ENCODE measurements around the gene CACNA1C. TPM values are rescaled to one million over a fixed set of nuclear protein-coding genes. Genes with fewer than 3 reads are reported as not detected.

CACNA1C gene
- total and polyA plus RNA-seq, 2 donors (not counting 1 experiment from before 2014, with no cell fraction given) = 0.01 to 0.02 TPM

DNA sequence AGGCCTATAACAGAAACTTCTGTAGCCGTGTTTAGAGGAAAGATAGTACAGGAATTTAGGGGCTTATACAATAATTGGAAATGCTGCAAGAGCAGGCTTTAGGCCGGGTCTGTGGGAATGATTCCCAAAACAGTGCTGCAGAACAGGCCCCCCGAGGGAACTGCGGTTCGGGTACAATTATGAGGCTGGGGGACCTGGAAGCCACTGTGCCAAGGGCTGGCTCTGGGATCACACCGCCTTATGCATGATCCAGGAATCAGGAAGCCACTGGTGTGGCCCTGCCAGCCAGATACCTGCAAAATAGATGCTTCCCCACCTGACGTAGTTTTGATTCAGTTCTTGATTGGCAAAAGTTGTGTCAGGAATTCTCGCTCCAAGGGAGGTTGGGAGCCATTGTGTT, 55.4 kb downstream of the CACNA1C start:
- no peaks in the 10 kb centered on the region for H3K9me3 Mint-ChIP-seq (ENCODE audit: insufficient read depth)
- H3K27ac Mint-ChIP-seq = no peak overlapping the region
- no peaks in the 10 kb centered on the region for H4K20me1 ChIP-seq (ENCODE audit: control insufficient read depth, insufficient read depth, low read length, poor library complexity, severe bottlenecking)
- CTCF ChIA-PET = no interaction called here
- peaks cover 8% of the 10 kb centered on the region for H3K27me3 Mint-ChIP-seq
- H3K9ac ChIP-seq (ENCODE audit: low read length) = no peak overlapping the region
- H3K36me3 ChIP-seq (replicated peaks in 1 of 2; ENCODE audit: control extremely low read depth in 1 of 2, control insufficient read depth in 1 of 2, extremely low read depth in 1 of 2, insufficient read depth in 2 of 2, low read length in 1 of 2) = no peaks in the 10 kb centered on the region
- POLR2A ChIA-PET = no interaction called here
- no peak overlapping the region for H3K27ac ChIP-seq (ENCODE audit: low read length in 2 of 2)
- no peak overlapping the region for H2AFZ ChIP-seq (ENCODE audit: insufficient read depth, low read depth, low read length, poor library complexity, severe bottlenecking)
- TF ChIP-seq, protein P1, sequence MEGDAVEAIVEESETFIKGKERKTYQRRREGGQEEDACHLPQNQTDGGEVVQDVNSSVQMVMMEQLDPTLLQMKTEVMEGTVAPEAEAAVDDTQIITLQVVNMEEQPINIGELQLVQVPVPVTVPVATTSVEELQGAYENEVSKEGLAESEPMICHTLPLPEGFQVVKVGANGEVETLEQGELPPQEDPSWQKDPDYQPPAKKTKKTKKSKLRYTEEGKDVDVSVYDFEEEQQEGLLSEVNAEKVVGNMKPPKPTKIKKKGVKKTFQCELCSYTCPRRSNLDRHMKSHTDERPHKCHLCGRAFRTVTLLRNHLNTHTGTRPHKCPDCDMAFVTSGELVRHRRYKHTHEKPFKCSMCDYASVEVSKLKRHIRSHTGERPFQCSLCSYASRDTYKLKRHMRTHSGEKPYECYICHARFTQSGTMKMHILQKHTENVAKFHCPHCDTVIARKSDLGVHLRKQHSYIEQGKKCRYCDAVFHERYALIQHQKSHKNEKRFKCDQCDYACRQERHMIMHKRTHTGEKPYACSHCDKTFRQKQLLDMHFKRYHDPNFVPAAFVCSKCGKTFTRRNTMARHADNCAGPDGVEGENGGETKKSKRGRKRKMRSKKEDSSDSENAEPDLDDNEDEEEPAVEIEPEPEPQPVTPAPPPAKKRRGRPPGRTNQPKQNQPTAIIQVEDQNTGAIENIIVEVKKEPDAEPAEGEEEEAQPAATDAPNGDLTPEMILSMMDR (IDR thresholded peaks at IDR 0.05) = no peak
- no peak for TF ChIP-seq EZH2 (IDR thresholded peaks at IDR 0.05; ENCODE audit: borderline replicate concordance, insufficient read depth, low read depth, low read length, poor library complexity, severe bottlenecking)
- no peak overlapping the region for H3K4me3 Mint-ChIP-seq
- no peak overlapping the region for H3K4me3 ChIP-seq (ENCODE audit: control extremely low read depth in 1 of 5, extremely low read depth in 1 of 5, insufficient read depth in 1 of 5, low read depth in 2 of 5, low read length in 4 of 5)
- no peak overlapping the region for H3K4me2 ChIP-seq (replicated peaks; ENCODE audit: low read depth, low read length, poor library complexity, severe bottlenecking)
- H3K4me1 ChIP-seq (ENCODE audit: control insufficient read depth in 2 of 2, insufficient read depth in 2 of 2, low read length in 2 of 2) = no peaks in the 10 kb centered on the region
- ATAC-seq (ENCODE audit: low read depth) (no peak), DNase-seq (no peak)
- H3K79me2 ChIP-seq (ENCODE audit: control insufficient read depth, insufficient read depth, low read length) = no peaks in the 10 kb centered on the region
- WGBS (ENCODE audit: insufficient coverage) = 88% methylated on average over 8 of the region's 8 CpGs
- intact Hi-C loops (cut with micrococcal nuclease) = no loop called here
- H3K27me3 ChIP-seq (replicated peaks in 1 of 4; ENCODE audit: control extremely low read depth in 1 of 4, control insufficient read depth in 3 of 4, insufficient read depth in 4 of 4, low read length in 3 of 4) = no peaks in the 10 kb centered on the region
- no peaks in the 10 kb centered on the region for H3K9me3 ChIP-seq (ENCODE audit: control extremely low read depth in 1 of 3, control insufficient read depth in 2 of 3, insufficient read depth in 1 of 3, low read length in 2 of 3)
- no peaks in the 10 kb centered on the region for H3K4me1 Mint-ChIP-seq

DNA sequence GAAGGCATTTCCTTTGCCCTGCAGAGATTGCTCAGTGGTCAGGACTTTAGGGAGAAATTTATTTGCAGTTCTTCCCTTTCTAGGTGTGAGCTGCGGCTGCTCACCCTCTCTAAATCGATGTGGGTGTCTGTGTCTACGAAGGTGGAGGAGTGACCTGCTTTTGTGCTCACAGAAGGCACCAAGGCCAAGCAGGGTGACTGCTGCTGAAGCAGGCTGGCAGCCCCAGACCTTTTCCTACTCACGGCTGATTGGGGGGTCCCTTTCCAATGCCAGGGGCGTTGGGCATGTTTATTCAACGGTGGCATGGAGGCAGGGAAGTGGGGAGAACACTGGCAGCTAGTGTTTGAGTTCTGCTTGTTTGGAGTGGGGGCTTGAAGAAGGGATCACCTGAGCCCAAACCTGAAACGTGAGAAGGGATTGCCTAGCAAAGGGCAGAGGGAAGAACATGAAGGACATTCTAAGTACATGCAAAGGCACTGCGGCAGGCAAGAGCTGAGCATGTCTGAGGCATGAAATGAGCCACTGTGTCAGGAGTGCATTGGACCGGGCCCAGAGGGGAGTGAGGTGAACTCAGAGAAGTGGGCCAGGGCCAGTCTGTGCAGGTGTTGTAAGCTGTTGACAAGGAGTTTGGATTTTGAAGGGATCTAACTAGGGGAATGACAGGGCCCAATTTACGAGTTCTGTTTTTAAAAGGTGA, 56.3 kb downstream of the CACNA1C start:
- Histone ChIP-seq H2AFZ (ENCODE audit: insufficient read depth, low read depth, low read length, poor library complexity, severe bottlenecking) (no peak overlapping the region), H3K4me1 (ENCODE audit: control insufficient read depth in 2 of 2, insufficient read depth in 2 of 2, low read length in 2 of 2) (no peaks in the 10 kb centered on the region), H3K79me2 (ENCODE audit: control insufficient read depth, insufficient read depth, low read length) (no peaks in the 10 kb centered on the region), H3K4me2 (replicated peaks; ENCODE audit: low read depth, low read length, poor library complexity, severe bottlenecking) (no peak overlapping the region), H3K27me3 (replicated peaks in 1 of 4; ENCODE audit: control extremely low read depth in 1 of 4, control insufficient read depth in 3 of 4, insufficient read depth in 4 of 4, low read length in 3 of 4) (no peaks in the 10 kb centered on the region), H3K4me3 (ENCODE audit: control extremely low read depth in 1 of 5, extremely low read depth in 1 of 5, insufficient read depth in 1 of 5, low read depth in 2 of 5, low read length in 4 of 5) (no peak overlapping the region), H4K20me1 (ENCODE audit: control insufficient read depth, insufficient read depth, low read length, poor library complexity, severe bottlenecking) (no peaks in the 10 kb centered on the region), H3K9ac (ENCODE audit: low read length) (no peak overlapping the region), H3K36me3 (replicated peaks in 1 of 2; ENCODE audit: control extremely low read depth in 1 of 2, control insufficient read depth in 1 of 2, extremely low read depth in 1 of 2, insufficient read depth in 2 of 2, low read length in 1 of 2) (no peaks in the 10 kb centered on the region), H3K27ac (ENCODE audit: low read length in 2 of 2) (no peak overlapping the region), H3K9me3 (ENCODE audit: control extremely low read depth in 1 of 3, control insufficient read depth in 2 of 3, insufficient read depth in 1 of 3, low read length in 2 of 3) (no peaks in the 10 kb centered on the region)
- ChIA-PET POLR2A (no interaction called here), CTCF (no interaction called here)
- ATAC-seq (ENCODE audit: low read depth) (no peak), DNase-seq (no peak)
- H3K4me1 Mint-ChIP-seq = no peaks in the 10 kb centered on the region
- H3K27me3 Mint-ChIP-seq = peaks cover 8% of the 10 kb centered on the region
- no peaks in the 10 kb centered on the region for H3K9me3 Mint-ChIP-seq (ENCODE audit: insufficient read depth)
- intact Hi-C loops (cut with micrococcal nuclease) = no loop called here
- no peak overlapping the region for H3K4me3 Mint-ChIP-seq
- no peak overlapping the region for H3K27ac Mint-ChIP-seq
- WGBS (ENCODE audit: insufficient coverage) = 87% methylated on average over 10 of the region's 10 CpGs
- no peak for TF ChIP-seq EZH2 (IDR thresholded peaks at IDR 0.05; ENCODE audit: borderline replicate concordance, insufficient read depth, low read depth, low read length, poor library complexity, severe bottlenecking)
- TF ChIP-seq, protein P1 (IDR thresholded peaks at IDR 0.05) = no peak

All from B cell (primary cell).